Suprapubic skin (tissue), 4 donors: ENCODE data around the gene GARIN3. TPM values are rescaled to one million over a fixed set of nuclear protein-coding genes. Genes with fewer than 3 reads are reported as not detected.

Experiments
- DNase-seq, 2 donors: peaks; one replicate each; pipeline ENCODE4 v3.0.0-alpha.2; 2019; ENCODE audit warnings: low spot score in 2 of 2
- H3K27ac ChIP-seq: fragments of 200-600 bp; sonication (generic); one replicate; pipeline ENCODE4 v1.5.1; 2019
- H3K27me3 ChIP-seq: fragments of 200-600 bp; sonication (generic); one replicate; pipeline ENCODE4 v1.5.1; 2019
- H3K36me3 ChIP-seq: fragments of 200-600 bp; sonication (generic); one replicate; pipeline ENCODE4 v1.5.1; 2019
- H3K4me1 ChIP-seq: fragments of 200-600 bp; sonication (generic); one replicate; pipeline ENCODE4 v1.5.1; 2019
- H3K4me3 ChIP-seq: fragments of 200-600 bp; sonication (generic); one replicate; pipeline ENCODE4 v1.5.1; 2019; ENCODE audit warnings: mild to moderate bottlenecking
- H3K9me3 ChIP-seq: fragments of 200-600 bp; sonication (generic); one replicate; pipeline ENCODE4 v1.5.1; 2019
- EP300 ChIP-seq: sonication (generic); formaldehyde crosslinking; IDR thresholded peaks from one replicate; pipeline ENCODE4 v1.6.1; 2017; ENCODE audit warnings: antibody characterized with exemption
- POLR2A ChIP-seq, 2 donors: fragments of 450-650 bp; IDR thresholded peaks; one replicate each; pipeline ENCODE4 v1.6.1; 2017; ENCODE audit warnings: antibody characterized with exemption in 2 of 2, mild to moderate bottlenecking in 2 of 2, moderate library complexity in 2 of 2
- POLR2AphosphoS5 ChIP-seq, 3 donors: sonication (generic); formaldehyde crosslinking; IDR thresholded peaks; one replicate each; pipeline ENCODE4 v1.6.1; 2017; ENCODE audit warnings: antibody characterized with exemption in 3 of 3
- WGBS: methylation state at CpG from one replicate; pipeline ENCODE4 v1.1.5; 2018; 5-methylcytosine and 5-hydroxymethylcytosine counted together
- total RNA-seq, 4 donors: library from RNA; depleted of rRNA; stranded (reverse); fragments of >200 nt; gene quantifications; one replicate each; pipeline ENCODE4 v1.1.0, GENCODE V29; 2016
- TF ChIP-seq, protein P1 (sequence below), 2 donors: fragments of 200-600 bp in 1 of 2; fragments of 450-650 bp in 1 of 2; sonication (generic) in 1 of 2; IDR thresholded peaks; one replicate each; pipeline ENCODE4 v1.5.1; 2016 to 2019; ENCODE audit warnings: antibody characterized with exemption in 2 of 2, mild to moderate bottlenecking in 1 of 2, moderate library complexity in 1 of 2

Gene GARIN3
- total RNA-seq, 4 donors from 2014 or later, result not detected

DNA sequence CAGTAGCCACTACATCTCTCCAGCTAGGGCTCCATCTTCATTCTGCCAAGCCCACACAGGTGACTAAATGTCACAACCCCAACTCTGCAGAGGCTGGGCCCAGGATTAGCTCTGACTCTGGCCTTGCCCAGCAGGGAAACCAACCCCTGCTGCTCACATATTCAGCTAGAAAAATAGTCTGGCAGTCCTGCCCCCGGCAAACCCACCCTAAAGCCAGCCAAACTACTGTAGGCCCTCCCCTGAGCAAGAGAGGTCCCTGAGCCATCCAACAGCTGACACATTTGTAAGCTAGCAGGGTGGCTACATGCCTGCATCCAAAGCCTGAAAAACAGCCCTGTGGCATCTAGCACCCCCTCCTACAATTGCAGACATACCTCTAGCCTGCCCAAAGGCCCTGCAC lies 46.0 kb downstream of the GARIN3 start:
- H3K27ac ChIP-seq, result no peak overlapping the region
- DNase-seq, result no peak
- TF ChIP-seq, protein P1, sequence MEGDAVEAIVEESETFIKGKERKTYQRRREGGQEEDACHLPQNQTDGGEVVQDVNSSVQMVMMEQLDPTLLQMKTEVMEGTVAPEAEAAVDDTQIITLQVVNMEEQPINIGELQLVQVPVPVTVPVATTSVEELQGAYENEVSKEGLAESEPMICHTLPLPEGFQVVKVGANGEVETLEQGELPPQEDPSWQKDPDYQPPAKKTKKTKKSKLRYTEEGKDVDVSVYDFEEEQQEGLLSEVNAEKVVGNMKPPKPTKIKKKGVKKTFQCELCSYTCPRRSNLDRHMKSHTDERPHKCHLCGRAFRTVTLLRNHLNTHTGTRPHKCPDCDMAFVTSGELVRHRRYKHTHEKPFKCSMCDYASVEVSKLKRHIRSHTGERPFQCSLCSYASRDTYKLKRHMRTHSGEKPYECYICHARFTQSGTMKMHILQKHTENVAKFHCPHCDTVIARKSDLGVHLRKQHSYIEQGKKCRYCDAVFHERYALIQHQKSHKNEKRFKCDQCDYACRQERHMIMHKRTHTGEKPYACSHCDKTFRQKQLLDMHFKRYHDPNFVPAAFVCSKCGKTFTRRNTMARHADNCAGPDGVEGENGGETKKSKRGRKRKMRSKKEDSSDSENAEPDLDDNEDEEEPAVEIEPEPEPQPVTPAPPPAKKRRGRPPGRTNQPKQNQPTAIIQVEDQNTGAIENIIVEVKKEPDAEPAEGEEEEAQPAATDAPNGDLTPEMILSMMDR (IDR thresholded peaks at IDR 0.05), result no peak
- TF ChIP-seq POLR2A (IDR thresholded peaks at IDR 0.05), result no peak
- TF ChIP-seq EP300, result no peak
- TF ChIP-seq POLR2AphosphoS5 (IDR thresholded peaks at IDR 0.05), result no peak
- H3K4me3 ChIP-seq, result no peak overlapping the region
- H3K36me3 ChIP-seq, result no peaks in the 10 kb centered on the region
- 80% methylated on average over 1 of the region's 1 CpG for WGBS
- H3K4me1 ChIP-seq, result no peaks in the 10 kb centered on the region
- no peaks in the 10 kb centered on the region for H3K27me3 ChIP-seq
- peaks cover 3% of the 10 kb centered on the region for H3K9me3 ChIP-seq

DNA sequence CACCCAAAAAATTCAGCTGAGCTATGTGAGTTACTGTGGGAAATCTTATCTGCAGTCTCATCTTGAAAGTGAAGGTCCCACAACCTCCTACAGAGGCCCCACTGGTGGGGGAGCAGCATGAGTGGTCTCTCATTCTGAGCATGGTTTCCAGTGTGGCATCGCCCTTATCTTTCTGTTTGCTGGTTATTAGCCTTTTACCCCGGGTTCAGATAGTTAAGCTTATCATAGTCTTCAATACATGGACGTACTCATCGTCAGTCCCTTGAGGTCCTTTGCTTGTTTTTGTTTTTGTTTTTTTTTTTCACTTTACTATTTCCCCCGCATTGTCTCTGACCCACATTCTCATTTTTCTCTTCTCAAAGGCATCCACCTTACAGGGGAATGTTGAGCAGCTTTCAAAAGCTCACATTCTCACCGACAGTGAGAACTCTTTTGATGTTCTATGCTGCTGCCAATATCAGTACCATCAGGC lies 49.5 kb downstream of the GARIN3 start:
- 62% methylated on average over 6 of the region's 6 CpGs for WGBS
- H3K9me3 ChIP-seq, result peaks cover 3% of the 10 kb centered on the region
- no peaks in the 10 kb centered on the region for H3K4me1 ChIP-seq
- no peak overlapping the region for H3K27ac ChIP-seq
- no peak for DNase-seq
- no peak overlapping the region for H3K4me3 ChIP-seq
- H3K27me3 ChIP-seq, result no peaks in the 10 kb centered on the region
- no peak for TF ChIP-seq EP300
- TF ChIP-seq, protein P1 (IDR thresholded peaks at IDR 0.05), result no peak
- TF ChIP-seq POLR2A (IDR thresholded peaks at IDR 0.05), result no peak
- no peak for TF ChIP-seq POLR2AphosphoS5 (IDR thresholded peaks at IDR 0.05)
- H3K36me3 ChIP-seq, result no peaks in the 10 kb centered on the region

DNA sequence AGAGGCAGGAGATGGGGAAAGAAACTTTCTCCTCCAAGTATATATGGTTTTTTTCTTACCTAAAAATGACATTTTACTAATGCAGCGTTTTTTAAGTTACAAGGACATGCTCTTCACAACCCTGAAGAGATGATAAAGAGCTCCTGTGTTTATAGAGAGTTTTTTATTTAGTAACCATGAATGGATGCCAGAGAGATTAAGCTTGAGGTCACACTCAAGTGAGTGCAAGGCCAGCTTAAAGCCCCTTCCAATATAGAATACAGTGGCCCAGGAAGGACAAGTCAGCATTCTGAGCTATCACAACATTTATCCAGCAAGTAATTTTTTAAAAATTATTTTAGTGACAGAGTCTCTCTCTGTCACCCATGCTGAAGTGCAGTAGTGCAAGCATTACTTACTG lies 50.6 kb downstream of the GARIN3 start:
- Histone ChIP-seq H3K9me3 (no peaks in the 10 kb centered on the region), H3K4me1 (no peaks in the 10 kb centered on the region), H3K27ac (no peak overlapping the region), H3K27me3 (no peaks in the 10 kb centered on the region), H3K36me3 (no peaks in the 10 kb centered on the region), H3K4me3 (no peak overlapping the region)
- no peak for TF ChIP-seq POLR2A (IDR thresholded peaks at IDR 0.05)
- TF ChIP-seq EP300, result no peak
- DNase-seq, result no peak
- WGBS, result 74% methylated on average over 1 of the region's 1 CpG

DNA sequence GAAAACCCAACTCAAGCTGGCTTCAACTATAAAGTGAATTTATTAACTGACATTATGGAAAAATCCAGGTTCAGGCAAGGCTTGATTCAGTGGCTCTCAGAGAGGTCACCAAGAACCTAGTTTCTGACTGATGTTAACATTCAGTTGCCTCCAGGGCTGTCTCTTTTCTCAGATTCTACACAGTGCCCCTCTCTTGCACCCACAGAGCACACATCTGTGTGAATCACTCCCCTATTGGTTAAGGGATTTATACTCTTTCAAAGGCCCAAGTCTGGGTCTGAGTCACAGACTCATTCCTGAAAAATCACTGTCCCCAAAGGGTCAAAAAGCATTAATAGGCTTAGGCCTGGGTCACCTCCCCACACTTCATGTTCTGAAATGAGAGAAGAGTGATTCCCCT lies 51.1 kb downstream of the GARIN3 start:
- Histone ChIP-seq H3K36me3 (no peaks in the 10 kb centered on the region), H3K27me3 (no peaks in the 10 kb centered on the region), H3K27ac (no peak overlapping the region), H3K4me1 (no peaks in the 10 kb centered on the region), H3K9me3 (no peaks in the 10 kb centered on the region), H3K4me3 (no peak overlapping the region)
- TF ChIP-seq POLR2A (IDR thresholded peaks at IDR 0.05) (no peak), POLR2AphosphoS5 (IDR thresholded peaks at IDR 0.05) (no peak), EP300 (no peak)
- TF ChIP-seq, protein P1 (IDR thresholded peaks at IDR 0.05), result no peak
- no peak for DNase-seq

DNA sequence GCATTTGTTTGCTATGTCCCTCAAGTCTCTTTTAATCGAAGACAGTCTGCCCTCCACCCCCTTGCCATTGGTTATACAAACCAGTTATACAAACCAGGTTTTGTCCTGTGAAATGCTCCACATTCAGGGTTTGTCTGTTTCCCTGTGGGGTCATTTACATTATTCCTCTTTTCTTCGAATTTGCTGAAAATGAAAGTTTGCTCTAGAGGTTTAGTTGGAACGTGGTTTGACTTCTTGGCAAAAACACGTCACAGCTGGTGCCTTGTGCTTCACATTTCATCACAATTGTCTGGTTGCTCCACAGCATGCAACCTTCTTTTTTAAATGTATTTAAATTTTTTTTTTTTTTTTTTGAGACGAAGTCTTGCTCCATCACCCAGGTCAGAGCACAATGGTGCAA lies 53.1 kb downstream of the GARIN3 start:
- Histone ChIP-seq H3K27me3 (no peaks in the 10 kb centered on the region), H3K36me3 (no peaks in the 10 kb centered on the region), H3K27ac (no peak overlapping the region), H3K9me3 (no peaks in the 10 kb centered on the region), H3K4me1 (no peaks in the 10 kb centered on the region), H3K4me3 (no peak overlapping the region)
- WGBS, result 54% methylated on average over 5 of the region's 5 CpGs
- no peak for DNase-seq
- no peak for TF ChIP-seq POLR2A (IDR thresholded peaks at IDR 0.05)

Other genes with a start within 250 kb of the GARIN3 start
- gene TIMD4, start 203.0 kb downstream of the GARIN3 start, total RNA-seq, result under 1 TPM in 1 of 4 donors, not detected in 3; 0.76 TPM
- gene HAVCR1, start 107.1 kb downstream of the GARIN3 start, total RNA-seq, result not detected
- 1 to 10 TPM; 2.1 to 4.5 (median 3.5) TPM for gene HAVCR2, start 57.2 kb downstream of the GARIN3 start, total RNA-seq
- gene MED7, start 23.4 kb downstream of the GARIN3 start, total RNA-seq, result 10 to 100 TPM in 2 of 4 donors, 1 to 10 TPM in 2; 5.5 to 13.6 (median 8.9) TPM
- gene ITK, start 14.6 kb upstream of the GARIN3 start, total RNA-seq, result 1 to 10 TPM; 1.6 to 3.5 (median 2.7) TPM
- gene CYFIP2, start 99.9 kb upstream of the GARIN3 start, total RNA-seq, result 10 to 100 TPM; 12.7 to 17.1 (median 14.9) TPM